A673 (cell line): ENCODE measurements around the gene VBP1. TPM values are rescaled to one million over a fixed set of nuclear protein-coding genes. Genes with fewer than 3 reads are reported as not detected.

Experiments used
- Bru-seq: library from RNA; stranded (reverse); fragments of 400-500 nt; gene quantifications from one replicate; lab custom pipeline; 2021; lab: Mats Ljungman, UMichigan
- BruChase-seq, 2 experiments: library from RNA; stranded (reverse); fragments of 400-500 nt; gene quantifications; one replicate each; lab custom pipeline; 2021; lab: Mats Ljungman, UMichigan
- BruUV-seq: library from RNA; stranded (reverse); fragments of 400-500 nt; replicated peaks from 2 replicates; lab custom pipeline; 2021; lab: Mats Ljungman, UMichigan
- CTCF ChIA-PET: fragments of 300-600 bp; sonication (Branson Sonifier 250); formaldehyde crosslinking; loops from one replicate; lab custom pipeline; 2022; ENCODE audit warnings: antibody characterized with exemption; lab: Charles Lee
- POLR2A ChIA-PET: fragments of 300-600 bp; sonication (Branson Sonifier 250); formaldehyde crosslinking; loops from one replicate; lab custom pipeline; 2022; ENCODE audit warnings: antibody characterized with exemption; ENCODE audit not compliant: low non-redundant PET; lab: Charles Lee
- DNase-seq: peaks from one replicate; pipeline ENCODE4 v3.0.0-alpha.2; 2015; ENCODE audit warnings: low spot score
- H3K27ac ChIP-seq: fragments of 200-600 bp; sonication (generic); 2 replicates; pipeline ENCODE4 v1.5.1; 2016; ENCODE audit warnings: mixed run types, low read depth, mild to moderate bottlenecking, mixed read lengths, antibody characterized with exemption, low read length; ENCODE audit not compliant: poor library complexity, severe bottlenecking
- H3K27me3 ChIP-seq: fragments of 200-600 bp; sonication (generic); replicated peaks from 2 replicates; pipeline ENCODE4 v1.6.1; 2017; ENCODE audit warnings: mixed run types, low read depth, mild to moderate bottlenecking, mixed read lengths, antibody characterized with exemption, low read length; ENCODE audit not compliant: insufficient read depth, poor library complexity
- H3K36me3 ChIP-seq: fragments of 200-600 bp; sonication (generic); 2 replicates; pipeline ENCODE4 v1.6.1; 2016; ENCODE audit warnings: mixed run types, mild to moderate bottlenecking, mixed read lengths, antibody characterized with exemption, low read length; ENCODE audit not compliant: insufficient read depth, poor library complexity, severe bottlenecking
- H3K4me1 ChIP-seq: fragments of 200-600 bp; sonication (generic); 2 replicates; pipeline ENCODE4 v1.6.1; 2017; ENCODE audit warnings: mixed run types, mild to moderate bottlenecking, mixed read lengths, antibody characterized with exemption, low read length; ENCODE audit not compliant: insufficient read depth, poor library complexity, severe bottlenecking
- H3K4me3 ChIP-seq: fragments of 200-600 bp; sonication (generic); 2 replicates; pipeline ENCODE4 v1.5.1; 2016; ENCODE audit warnings: low read depth, mixed run types, mild to moderate bottlenecking, mixed read lengths, low read length; ENCODE audit not compliant: poor library complexity, severe bottlenecking
- H3K9me3 ChIP-seq: fragments of 200-600 bp; sonication (generic); 2 replicates; pipeline ENCODE4 v1.6.1; 2016; ENCODE audit warnings: mixed run types, low read depth, mild to moderate bottlenecking, mixed read lengths, antibody characterized with exemption, low read length; ENCODE audit not compliant: poor library complexity, severe bottlenecking
- EZH2 ChIP-seq: fragments of 200-600 bp; sonication (generic); IDR thresholded peaks from 2 replicates; pipeline ENCODE4 v1.6.1; 2017; ENCODE audit warnings: borderline replicate concordance, low read depth, mild to moderate bottlenecking, mixed read lengths, antibody characterized with exemption, low read length; ENCODE audit not compliant: poor library complexity, severe bottlenecking
- intact Hi-C: fragments of 100-400 bp; cut with micrococcal nuclease; formaldehyde crosslinking; loops from one replicate; pipeline ENCODE4 v1.10.0; 2022; ENCODE audit not compliant: unreplicated experiment
- long read RNA-seq: library from polyadenylated mRNA; stranded (forward); transcript quantifications from one replicate; pipeline ENCODE4 v2.0.0, GENCODE V29; 2022
- total RNA-seq: library from RNA; stranded (reverse); gene quantifications from 2 replicates; pipeline ENCODE4 v1.2.3, GENCODE V29; 2021
- TF ChIP-seq, protein P1 (sequence below): fragments of 300-800, 200-600 bp; sonication (generic); conservative IDR thresholded peaks from 2 replicates; pipeline ENCODE4 v1.5.1; 2017; ENCODE audit warnings: low read depth, mild to moderate bottlenecking, antibody characterized with exemption, low read length, moderate library complexity, mixed read lengths

VBP1 gene, protein sequence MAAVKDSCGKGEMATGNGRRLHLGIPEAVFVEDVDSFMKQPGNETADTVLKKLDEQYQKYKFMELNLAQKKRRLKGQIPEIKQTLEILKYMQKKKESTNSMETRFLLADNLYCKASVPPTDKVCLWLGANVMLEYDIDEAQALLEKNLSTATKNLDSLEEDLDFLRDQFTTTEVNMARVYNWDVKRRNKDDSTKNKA
- total RNA-seq: 100 and 119 TPM in 2 replicates
- Bru-seq, nascent RNA: percentile 81 among the genes with signal in this experiment
- BruChase-seq, experiment 1, labeled RNA remaining after a 2-hour chase: percentile 71 among the genes with signal in this experiment
- percentile 84 among the genes with signal in this experiment for BruChase-seq, experiment 2, labeled RNA remaining after a 6-hour chase
- long read RNA-seq, transcript VBP1-201 (6 exons, 1,686 nt): major isoform, 284 of 301 reads
- long read RNA-seq, partial matches to known transcripts: 3 of 301 reads
- long read RNA-seq, other reads (novel, unspliced or antisense): 14 of 301 reads

DNA sequence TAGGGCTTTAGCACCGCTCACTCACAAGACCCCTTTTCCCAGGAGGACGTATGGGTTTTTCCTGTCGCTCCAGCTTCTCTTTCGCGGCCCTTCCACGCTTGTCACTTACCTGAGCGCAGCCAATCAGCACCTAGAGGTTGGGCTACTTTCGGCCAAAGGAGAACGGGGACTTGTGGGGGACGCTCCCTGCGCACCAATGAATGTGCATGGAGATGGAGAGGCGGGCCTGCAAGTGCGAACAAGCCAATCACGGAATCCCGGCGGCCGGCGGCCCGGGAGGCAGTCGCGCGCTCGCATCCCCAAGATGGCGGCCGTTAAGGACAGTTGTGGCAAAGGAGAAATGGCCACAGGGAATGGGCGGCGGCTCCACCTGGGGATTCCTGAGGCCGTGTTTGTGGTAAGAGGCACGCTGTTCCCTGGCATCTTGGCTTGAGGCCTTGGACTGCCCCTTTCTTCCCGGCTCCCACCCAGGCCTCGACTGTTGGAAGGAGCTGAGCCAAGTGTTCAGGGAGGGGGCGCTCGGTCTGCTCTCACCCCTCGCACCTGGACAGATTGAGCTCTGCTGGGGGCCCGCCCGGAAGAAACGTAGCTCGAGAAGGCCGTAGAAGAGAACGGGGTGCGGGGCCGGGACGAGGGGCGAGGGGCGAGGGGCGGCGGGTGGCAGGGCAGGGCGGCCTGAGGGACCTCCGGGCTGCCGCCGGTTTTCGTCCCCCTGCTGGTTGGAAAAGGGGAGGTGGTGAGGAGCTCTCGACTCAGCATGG, at the start of gene VBP1:
Gene VBP1, plus strand, starts transcription at position 282 of the 761 bp plus-strand sequence. Its CDS starts 23 bp downstream, at position 305.
- H3K9me3 ChIP-seq: no peaks in the 10 kb centered on the region
- peak within 1 kb of the TSS; percentile 82 for H3K4me3 ChIP-seq
- peaks cover 10% of the 10 kb centered on the region for H3K36me3 ChIP-seq
- H3K27ac ChIP-seq: peak within 1 kb of the TSS; percentile 89
- no peaks in the 10 kb centered on the region for H3K27me3 ChIP-seq
- peak; percentile 95 for DNase-seq
- CTCF ChIA-PET: interaction anchor here (0.6 to 1.2 kb wide), 2 partner anchors 22 to 299 kb away, joined by 3 to 4 read pairs; no protein-coding TSS in a partner anchor
- no peak for TF ChIP-seq EZH2
- TF ChIP-seq, protein P1, sequence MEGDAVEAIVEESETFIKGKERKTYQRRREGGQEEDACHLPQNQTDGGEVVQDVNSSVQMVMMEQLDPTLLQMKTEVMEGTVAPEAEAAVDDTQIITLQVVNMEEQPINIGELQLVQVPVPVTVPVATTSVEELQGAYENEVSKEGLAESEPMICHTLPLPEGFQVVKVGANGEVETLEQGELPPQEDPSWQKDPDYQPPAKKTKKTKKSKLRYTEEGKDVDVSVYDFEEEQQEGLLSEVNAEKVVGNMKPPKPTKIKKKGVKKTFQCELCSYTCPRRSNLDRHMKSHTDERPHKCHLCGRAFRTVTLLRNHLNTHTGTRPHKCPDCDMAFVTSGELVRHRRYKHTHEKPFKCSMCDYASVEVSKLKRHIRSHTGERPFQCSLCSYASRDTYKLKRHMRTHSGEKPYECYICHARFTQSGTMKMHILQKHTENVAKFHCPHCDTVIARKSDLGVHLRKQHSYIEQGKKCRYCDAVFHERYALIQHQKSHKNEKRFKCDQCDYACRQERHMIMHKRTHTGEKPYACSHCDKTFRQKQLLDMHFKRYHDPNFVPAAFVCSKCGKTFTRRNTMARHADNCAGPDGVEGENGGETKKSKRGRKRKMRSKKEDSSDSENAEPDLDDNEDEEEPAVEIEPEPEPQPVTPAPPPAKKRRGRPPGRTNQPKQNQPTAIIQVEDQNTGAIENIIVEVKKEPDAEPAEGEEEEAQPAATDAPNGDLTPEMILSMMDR: peak; percentile 56
- no peaks in the 10 kb centered on the region for H3K4me1 ChIP-seq
- POLR2A ChIA-PET: no interaction called here
- no TSS peak for BruUV-seq
- intact Hi-C loops: no loop called here

DNA sequence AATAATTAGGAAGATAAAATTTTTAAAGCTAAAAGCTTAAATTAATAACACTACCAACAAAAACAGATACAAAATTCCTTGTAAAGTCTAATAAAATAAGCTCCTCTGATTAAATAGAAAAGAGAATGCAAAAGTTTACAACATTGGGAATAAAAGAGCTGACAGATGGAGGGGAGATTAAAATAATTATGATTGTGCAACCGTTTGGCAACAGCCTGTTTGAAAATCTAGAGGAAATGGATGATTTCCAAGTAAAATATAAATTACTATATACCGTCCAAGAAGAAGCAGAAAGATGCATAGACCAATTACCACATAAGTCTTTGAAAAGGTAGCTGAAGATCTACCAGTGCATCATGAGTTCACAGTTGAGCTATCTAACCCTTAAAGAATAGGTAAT, 46.4 kb upstream of the VBP1 start:
- Histone ChIP-seq H3K27me3 (no peaks in the 10 kb centered on the region), H3K36me3 (no peaks in the 10 kb centered on the region), H3K9me3 (no peaks in the 10 kb centered on the region), H3K4me1 (peaks cover 6% of the 10 kb centered on the region), H3K4me3 (no peak overlapping the region), H3K27ac (no peak overlapping the region)
- peak; percentile 3 for DNase-seq
- intact Hi-C loops: no loop called here
- TF ChIP-seq, protein P1: no peak
- TF ChIP-seq EZH2: no peak
- BruUV-seq: no TSS peak
- ChIA-PET POLR2A (no interaction called here), CTCF (no interaction called here)

DNA sequence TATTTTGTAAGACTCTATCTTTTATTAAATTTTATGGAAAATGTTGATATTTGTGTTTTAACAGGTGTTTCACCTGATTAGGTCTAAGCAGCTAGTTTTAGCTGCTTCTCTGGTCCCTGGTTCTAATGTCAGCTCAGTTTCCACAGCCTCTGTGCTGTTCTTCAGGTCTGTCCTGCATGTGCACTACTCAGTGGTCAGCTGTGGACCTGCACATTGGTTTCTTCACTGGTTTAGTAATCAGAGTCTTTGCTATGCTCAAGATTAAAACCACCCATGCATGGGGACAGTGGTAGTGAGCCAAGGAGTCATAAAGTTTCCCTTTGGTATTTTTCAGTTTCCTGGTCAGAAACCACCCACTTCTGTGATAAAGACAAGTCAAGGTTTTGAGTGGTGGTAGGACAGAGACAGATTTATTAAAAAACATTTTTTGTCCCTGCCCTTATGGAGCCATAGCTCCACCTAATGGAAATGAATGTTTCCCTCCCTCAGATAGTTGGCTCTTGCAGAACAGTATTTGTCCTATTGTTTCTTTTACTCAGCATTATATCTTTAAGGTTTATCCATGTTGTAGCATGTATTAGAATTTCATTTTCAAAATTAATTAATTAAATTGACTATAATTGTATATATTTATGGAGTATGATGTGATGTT, 36.8 kb upstream of the VBP1 start:
- ChIA-PET POLR2A (no interaction called here), CTCF (no interaction called here)

More for the DNA sequence above, 36.8 kb upstream of the VBP1 start:
- H3K4me1 ChIP-seq: no peaks in the 10 kb centered on the region
- TF ChIP-seq, protein P1: 0 out of 2 replicates have a peak, but pooled peaks have one; percentile 13
- no peak for TF ChIP-seq EZH2
- H3K9me3 ChIP-seq: no peaks in the 10 kb centered on the region
- H3K27ac ChIP-seq: no peak overlapping the region
- intact Hi-C loops: no loop called here
- no peak for DNase-seq
- H3K27me3 ChIP-seq: no peaks in the 10 kb centered on the region
- BruUV-seq: no TSS peak
- H3K36me3 ChIP-seq: no peaks in the 10 kb centered on the region
- H3K4me3 ChIP-seq: no peak overlapping the region
